ENCODE results near the gene CACNA1D.

Gene CACNA1D

GRCh38 chr3:53511246-53511645 lies 16.8 kb downstream of the CACNA1D start:
- Histone ChIP-seq H3K4me1 (ENCODE audit: control insufficient read depth in 1 of 2, insufficient read depth in 2 of 2, low read length in 2 of 2) (no peaks in the 10 kb centered on the region), H3K27ac (ENCODE audit: low read length) (no peak overlapping the region), H3K9me3 (ENCODE audit: control insufficient read depth in 1 of 2, low read length in 2 of 2) (no peaks in the 10 kb centered on the region), H3K27me3 (ENCODE audit: low read depth, low read length) (no peaks in the 10 kb centered on the region), H3K36me3 (ENCODE audit: control insufficient read depth in 1 of 2, insufficient read depth in 2 of 2, low read length in 2 of 2) (no peaks in the 10 kb centered on the region), H3K4me3 (ENCODE audit: low read depth in 1 of 2, low read length in 2 of 2) (no peak overlapping the region)

DNA sequence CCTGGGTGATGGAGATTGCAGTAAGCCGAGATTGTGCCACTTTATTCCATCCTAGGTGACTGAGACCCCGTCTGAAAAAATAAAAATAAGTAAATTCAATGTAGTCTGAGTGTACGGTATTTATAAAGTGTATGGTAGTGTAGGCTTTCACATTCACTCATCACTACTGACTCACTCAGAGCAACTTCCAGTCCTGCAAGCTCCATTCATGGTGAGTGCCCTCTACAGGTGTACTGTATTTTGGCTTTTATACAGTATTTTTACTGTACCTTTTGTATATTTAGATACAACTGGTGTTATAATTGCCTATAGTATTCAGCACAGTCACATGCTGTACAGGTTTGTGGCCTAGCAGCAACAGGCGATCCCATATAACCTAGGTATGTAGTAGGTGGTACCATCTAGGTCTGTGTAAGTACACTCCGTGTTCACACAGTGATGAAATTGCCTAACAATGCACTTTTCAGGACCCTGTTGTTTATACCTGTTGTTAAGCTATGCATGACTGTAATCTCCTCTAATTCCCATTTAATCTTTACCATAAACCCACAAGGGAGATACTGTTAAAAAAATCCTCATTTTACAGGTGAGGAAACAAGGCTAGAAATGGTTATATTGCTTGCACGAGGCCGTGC lies 19.3 kb downstream of the CACNA1D start:
- Histone ChIP-seq H3K9me3 (ENCODE audit: control insufficient read depth in 1 of 2, low read length in 2 of 2) (no peaks in the 10 kb centered on the region), H3K27ac (ENCODE audit: low read length) (no peak overlapping the region), H3K27me3 (ENCODE audit: low read depth, low read length) (no peaks in the 10 kb centered on the region), H3K4me1 (ENCODE audit: control insufficient read depth in 1 of 2, insufficient read depth in 2 of 2, low read length in 2 of 2) (peaks cover 0 to 9% of the 10 kb centered on the region in 2 donors), H3K4me3 (ENCODE audit: low read depth in 1 of 2, low read length in 2 of 2) (no peak overlapping the region), H3K36me3 (ENCODE audit: control insufficient read depth in 1 of 2, insufficient read depth in 2 of 2, low read length in 2 of 2) (no peaks in the 10 kb centered on the region)

DNA sequence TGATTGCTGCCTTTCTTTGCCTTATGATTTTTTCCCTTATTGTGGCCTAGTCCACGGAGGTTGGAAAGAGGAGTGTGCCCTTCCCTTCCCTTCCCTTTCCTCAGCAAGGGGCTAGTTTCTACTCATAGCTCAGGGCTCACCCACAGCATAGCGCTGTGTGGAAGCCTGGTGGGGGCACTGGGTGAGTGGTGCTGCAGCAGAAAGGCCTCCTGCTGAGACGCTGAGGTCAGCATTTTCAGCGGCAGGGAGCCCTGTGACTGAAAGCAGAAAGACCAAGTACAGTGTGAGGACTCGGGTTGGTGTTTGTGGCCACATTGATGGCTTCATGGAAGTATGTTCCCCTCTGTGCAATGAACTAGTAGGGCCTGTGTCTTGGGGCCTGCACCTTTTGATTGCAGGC lies 21.9 kb downstream of the CACNA1D start:
- H3K4me3 ChIP-seq (ENCODE audit: low read depth in 1 of 2, low read length in 2 of 2) = no peak overlapping the region
- no peaks in the 10 kb centered on the region for H3K27me3 ChIP-seq (ENCODE audit: low read depth, low read length)
- H3K4me1 ChIP-seq (ENCODE audit: control insufficient read depth in 1 of 2, insufficient read depth in 2 of 2, low read length in 2 of 2) = peaks cover 0 to 20% of the 10 kb centered on the region in 2 donors
- no peaks in the 10 kb centered on the region for H3K9me3 ChIP-seq (ENCODE audit: control insufficient read depth in 1 of 2, low read length in 2 of 2)
- no peak overlapping the region for H3K27ac ChIP-seq (ENCODE audit: low read length)
- no peaks in the 10 kb centered on the region for H3K36me3 ChIP-seq (ENCODE audit: control insufficient read depth in 1 of 2, insufficient read depth in 2 of 2, low read length in 2 of 2)

DNA sequence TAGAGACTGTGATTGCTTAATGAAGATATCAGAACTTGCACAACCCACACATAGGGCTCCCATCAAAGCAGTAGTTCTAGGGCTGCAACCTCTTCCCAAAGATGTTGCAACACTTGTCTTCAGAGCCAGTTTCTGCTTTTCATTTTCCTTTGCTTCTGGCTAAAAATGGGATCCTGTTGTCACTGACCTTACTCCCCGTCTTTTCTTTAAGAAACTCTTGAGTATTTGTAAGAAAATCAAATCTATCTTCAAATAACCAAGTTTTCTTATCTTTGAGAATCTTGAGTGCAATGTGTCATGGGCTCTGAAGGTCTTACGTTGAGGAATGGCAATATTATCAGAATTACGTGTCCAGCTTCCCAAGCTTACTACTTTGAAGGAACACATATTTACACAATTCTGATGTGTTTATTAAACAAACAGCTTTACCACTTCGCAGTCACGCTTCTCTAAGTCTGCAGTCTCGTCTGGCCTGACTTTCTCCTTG lies 24.1 kb downstream of the CACNA1D start:
- Histone ChIP-seq H3K4me3 (ENCODE audit: low read depth in 1 of 2, low read length in 2 of 2) (no peak overlapping the region), H3K36me3 (ENCODE audit: control insufficient read depth in 1 of 2, insufficient read depth in 2 of 2, low read length in 2 of 2) (no peaks in the 10 kb centered on the region), H3K27ac (ENCODE audit: low read length) (no peak overlapping the region), H3K27me3 (ENCODE audit: low read depth, low read length) (no peaks in the 10 kb centered on the region), H3K4me1 (ENCODE audit: control insufficient read depth in 1 of 2, insufficient read depth in 2 of 2, low read length in 2 of 2) (peaks cover 0 to 28% of the 10 kb centered on the region in 2 donors), H3K9me3 (ENCODE audit: control insufficient read depth in 1 of 2, low read length in 2 of 2) (no peaks in the 10 kb centered on the region)

DNA sequence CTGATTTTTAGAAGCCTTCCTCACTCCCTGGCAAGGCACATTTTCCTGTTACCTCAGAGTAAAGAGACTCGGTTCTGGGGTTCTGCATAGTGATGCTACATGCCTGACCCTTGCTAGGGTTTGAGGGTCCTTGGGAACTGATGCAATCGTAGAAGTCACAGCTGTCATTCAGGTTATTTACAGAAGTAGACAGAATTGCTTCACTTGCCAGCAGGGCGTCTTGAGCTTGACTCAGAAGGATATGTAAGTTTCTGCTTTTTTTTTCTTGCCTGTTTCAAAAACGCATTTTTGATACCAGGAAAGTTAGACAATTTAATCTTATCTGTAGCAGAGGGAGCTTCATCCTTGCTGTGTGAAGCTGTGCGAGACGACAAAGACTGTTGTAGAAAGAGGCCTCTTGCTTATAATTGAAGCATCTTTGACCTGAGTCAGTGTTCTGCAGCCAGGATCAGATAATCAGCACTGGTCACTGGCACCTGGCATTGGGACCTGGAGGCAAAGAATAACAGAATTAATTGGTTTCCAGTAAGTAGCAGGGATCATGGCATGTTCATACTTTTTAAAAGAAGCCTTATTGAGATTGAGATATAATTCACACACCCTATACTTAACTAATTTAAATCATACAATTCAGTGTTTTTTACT lies 24.8 kb downstream of the CACNA1D start:
- H3K36me3 ChIP-seq (ENCODE audit: control insufficient read depth in 1 of 2, insufficient read depth in 2 of 2, low read length in 2 of 2) = no peaks in the 10 kb centered on the region
- no peak overlapping the region for H3K27ac ChIP-seq (ENCODE audit: low read length)
- H3K27me3 ChIP-seq (ENCODE audit: low read depth, low read length) = no peaks in the 10 kb centered on the region
- H3K4me1 ChIP-seq (ENCODE audit: control insufficient read depth in 1 of 2, insufficient read depth in 2 of 2, low read length in 2 of 2) = peaks cover 0 to 35% of the 10 kb centered on the region in 2 donors
- H3K4me3 ChIP-seq (ENCODE audit: low read depth in 1 of 2, low read length in 2 of 2) = no peak overlapping the region
- H3K9me3 ChIP-seq (ENCODE audit: control insufficient read depth in 1 of 2, low read length in 2 of 2) = no peaks in the 10 kb centered on the region

DNA sequence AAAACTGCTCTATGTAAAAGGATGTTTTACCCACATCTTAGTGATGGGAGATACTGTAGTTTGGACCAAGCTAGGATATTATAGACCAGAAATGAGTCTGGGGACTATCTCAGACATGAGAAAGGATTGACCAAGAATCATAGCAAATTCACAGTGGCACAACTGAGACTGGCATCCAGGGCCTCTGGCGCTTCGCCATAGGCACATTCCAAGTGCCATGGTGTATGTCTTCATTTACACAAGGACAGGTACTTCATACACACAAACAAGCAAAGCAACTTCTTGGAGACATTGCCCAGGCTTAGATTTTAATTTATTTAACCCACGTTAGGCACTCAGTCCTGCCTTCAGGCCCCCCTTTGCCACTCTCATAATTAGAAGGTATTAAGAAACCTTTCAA lies 28.9 kb downstream of the CACNA1D start:
- no peak overlapping the region for H3K27ac ChIP-seq (ENCODE audit: low read length)
- H3K4me1 ChIP-seq (ENCODE audit: control insufficient read depth in 1 of 2, insufficient read depth in 2 of 2, low read length in 2 of 2) = peaks cover 7 to 47% of the 10 kb centered on the region in 2 donors
- no peaks in the 10 kb centered on the region for H3K36me3 ChIP-seq (ENCODE audit: control insufficient read depth in 1 of 2, insufficient read depth in 2 of 2, low read length in 2 of 2)
- no peak overlapping the region for H3K4me3 ChIP-seq (ENCODE audit: low read depth in 1 of 2, low read length in 2 of 2)
- H3K9me3 ChIP-seq (ENCODE audit: control insufficient read depth in 1 of 2, low read length in 2 of 2) = no peaks in the 10 kb centered on the region
- H3K27me3 ChIP-seq (ENCODE audit: low read depth, low read length) = no peaks in the 10 kb centered on the region

DNA sequence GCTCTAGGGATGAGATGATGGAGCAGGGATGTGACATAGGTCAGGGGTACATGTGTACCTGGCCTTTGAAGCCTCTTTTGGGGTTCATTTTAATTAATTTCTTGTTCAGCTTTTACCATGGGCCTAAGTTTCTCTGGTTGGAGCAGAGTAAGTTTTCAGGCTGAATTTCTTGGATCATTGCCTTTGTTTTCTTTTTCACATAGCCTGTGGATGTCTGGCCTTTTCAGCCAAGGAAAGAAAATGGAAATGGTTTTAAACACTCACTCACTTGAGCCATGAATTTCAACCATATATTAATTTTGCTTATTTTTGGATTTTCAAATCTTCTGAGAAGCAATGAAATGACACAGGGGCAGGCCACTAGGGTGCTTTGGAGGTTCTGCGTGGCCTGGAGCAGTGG lies 30.2 kb downstream of the CACNA1D start:
- no peaks in the 10 kb centered on the region for H3K36me3 ChIP-seq (ENCODE audit: control insufficient read depth in 1 of 2, insufficient read depth in 2 of 2, low read length in 2 of 2)
- peaks cover 7 to 35% of the 10 kb centered on the region in 2 donors for H3K4me1 ChIP-seq (ENCODE audit: control insufficient read depth in 1 of 2, insufficient read depth in 2 of 2, low read length in 2 of 2)
- no peak overlapping the region for H3K4me3 ChIP-seq (ENCODE audit: low read depth in 1 of 2, low read length in 2 of 2)
- H3K27me3 ChIP-seq (ENCODE audit: low read depth, low read length) = no peaks in the 10 kb centered on the region
- H3K27ac ChIP-seq (ENCODE audit: low read length) = peak overlapping the region; percentile 67
- H3K9me3 ChIP-seq (ENCODE audit: control insufficient read depth in 1 of 2, low read length in 2 of 2) = no peaks in the 10 kb centered on the region

GRCh38 chr3:53525765-53526703 lies 31.6 kb downstream of the CACNA1D start:
- H3K4me1 ChIP-seq (ENCODE audit: control insufficient read depth in 1 of 2, insufficient read depth in 2 of 2, low read length in 2 of 2) = peaks cover 7 to 33% of the 10 kb centered on the region in 2 donors
- no peak overlapping the region for H3K4me3 ChIP-seq (ENCODE audit: low read depth in 1 of 2, low read length in 2 of 2)
- H3K9me3 ChIP-seq (ENCODE audit: control insufficient read depth in 1 of 2, low read length in 2 of 2) = no peaks in the 10 kb centered on the region
- H3K36me3 ChIP-seq (ENCODE audit: control insufficient read depth in 1 of 2, insufficient read depth in 2 of 2, low read length in 2 of 2) = no peaks in the 10 kb centered on the region
- H3K27ac ChIP-seq (ENCODE audit: low read length) = peak overlapping the region; percentile 67
- no peaks in the 10 kb centered on the region for H3K27me3 ChIP-seq (ENCODE audit: low read depth, low read length)

GRCh38 chr3:53526704-53527055 lies 32.3 kb downstream of the CACNA1D start:
- H3K27me3 ChIP-seq (ENCODE audit: low read depth, low read length) = no peaks in the 10 kb centered on the region
- peaks cover 7 to 33% of the 10 kb centered on the region in 2 donors for H3K4me1 ChIP-seq (ENCODE audit: control insufficient read depth in 1 of 2, insufficient read depth in 2 of 2, low read length in 2 of 2)
- no peaks in the 10 kb centered on the region for H3K36me3 ChIP-seq (ENCODE audit: control insufficient read depth in 1 of 2, insufficient read depth in 2 of 2, low read length in 2 of 2)
- H3K9me3 ChIP-seq (ENCODE audit: control insufficient read depth in 1 of 2, low read length in 2 of 2) = no peaks in the 10 kb centered on the region
- H3K27ac ChIP-seq (ENCODE audit: low read length) = no peak overlapping the region
- no peak overlapping the region for H3K4me3 ChIP-seq (ENCODE audit: low read depth in 1 of 2, low read length in 2 of 2)

DNA sequence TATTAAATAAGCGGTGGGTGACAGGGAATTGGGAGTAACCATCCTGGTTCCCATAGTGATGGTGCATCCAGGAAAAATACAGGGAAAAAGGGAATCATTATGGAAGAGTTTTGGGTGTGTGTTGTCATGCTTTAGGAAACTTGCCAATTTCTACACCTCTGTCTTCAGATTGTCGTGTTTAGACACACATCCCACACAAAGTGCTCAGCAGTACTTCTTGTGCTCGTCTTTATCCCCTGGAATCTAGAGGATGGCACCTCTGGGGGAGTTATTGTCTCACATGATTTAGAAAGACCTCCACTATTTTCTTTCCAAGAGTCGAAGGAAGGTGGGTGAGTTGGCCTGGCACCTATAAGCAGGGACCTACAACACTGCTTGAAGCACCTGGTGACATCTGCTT lies 35.8 kb downstream of the CACNA1D start:
- H3K36me3 ChIP-seq (ENCODE audit: control insufficient read depth in 1 of 2, insufficient read depth in 2 of 2, low read length in 2 of 2) = no peaks in the 10 kb centered on the region
- peaks cover 3 to 11% of the 10 kb centered on the region in 2 donors for H3K4me1 ChIP-seq (ENCODE audit: control insufficient read depth in 1 of 2, insufficient read depth in 2 of 2, low read length in 2 of 2)
- H3K27ac ChIP-seq (ENCODE audit: low read length) = no peak overlapping the region
- H3K27me3 ChIP-seq (ENCODE audit: low read depth, low read length) = no peaks in the 10 kb centered on the region
- no peaks in the 10 kb centered on the region for H3K9me3 ChIP-seq (ENCODE audit: control insufficient read depth in 1 of 2, low read length in 2 of 2)
- no peak overlapping the region for H3K4me3 ChIP-seq (ENCODE audit: low read depth in 1 of 2, low read length in 2 of 2)

DNA sequence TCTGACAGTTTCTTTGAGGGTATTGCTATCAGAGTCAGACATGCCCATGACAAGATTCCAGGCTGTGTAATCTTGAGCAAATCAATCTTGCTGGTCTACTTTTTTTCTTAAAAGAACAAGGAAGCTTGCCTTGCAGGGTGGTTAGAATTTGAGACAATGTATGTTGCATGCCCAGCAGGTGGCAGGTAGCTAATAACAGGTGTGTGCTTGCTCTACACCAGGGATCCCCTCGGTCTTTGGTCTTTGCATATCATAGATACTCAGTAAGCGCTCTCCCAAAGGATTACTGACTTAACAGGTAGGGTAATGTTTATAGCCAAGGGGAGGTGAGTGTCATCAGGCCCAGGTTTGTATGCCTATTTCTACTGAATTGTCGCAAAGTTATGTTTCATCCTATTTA lies 37.3 kb downstream of the CACNA1D start:
- Histone ChIP-seq H3K27ac (ENCODE audit: low read length) (no peak overlapping the region), H3K4me3 (ENCODE audit: low read depth in 1 of 2, low read length in 2 of 2) (no peak overlapping the region)

More for the DNA sequence above, 37.3 kb downstream of the CACNA1D start:
- no peaks in the 10 kb centered on the region for H3K27me3 ChIP-seq (ENCODE audit: low read depth, low read length)
- H3K9me3 ChIP-seq (ENCODE audit: control insufficient read depth in 1 of 2, low read length in 2 of 2) = no peaks in the 10 kb centered on the region
- no peaks in the 10 kb centered on the region for H3K36me3 ChIP-seq (ENCODE audit: control insufficient read depth in 1 of 2, insufficient read depth in 2 of 2, low read length in 2 of 2)
- H3K4me1 ChIP-seq (ENCODE audit: control insufficient read depth in 1 of 2, insufficient read depth in 2 of 2, low read length in 2 of 2) = peaks cover 0 to 5% of the 10 kb centered on the region in 2 donors

All from muscle layer of duodenum (tissue), 2 donors.